HCT116 (cell line): Measurements from ENCODE around the gene HMGN2. TPM values are rescaled to one million over a fixed set of nuclear protein-coding genes. Genes with fewer than 3 reads are reported as not detected.

Source experiments
- ATAC-seq: fragments of 200-7000 bp; cut with Tn5 transposase; 2 replicates; pipeline ENCODE4 v1.9.1; 2020; ENCODE audit warnings: mild to moderate bottlenecking, moderate library complexity
- BruUV-seq: library from RNA; stranded (reverse); fragments of 400-500 nt; replicated peaks from 2 replicates; lab custom pipeline; 2021; lab: Mats Ljungman, UMichigan
- CTCF ChIA-PET: fragments of 300-600 bp; sonication (Branson Sonifier 250); formaldehyde crosslinking; loops from one replicate; lab custom pipeline; 2021; ENCODE audit warnings: antibody characterized with exemption; lab: Charles Lee
- POLR2A ChIA-PET: fragments of 300-600, 350-600 bp; sonication (Branson Sonifier 250); formaldehyde crosslinking; loops from one replicate; lab custom pipeline; 2021; ENCODE audit warnings: antibody characterized with exemption; lab: Charles Lee
- RAD21 ChIA-PET, 2 experiments: fragments of 300-600 bp; sonication (Branson Sonifier 250); formaldehyde crosslinking; loops; one replicate each; lab custom pipeline; 2023; ENCODE audit warnings: low total read pairs in 2 of 2; ENCODE audit not compliant: uncharacterized antibody in 2 of 2, unreplicated experiment in 2 of 2, low non-redundant PET in 1 of 2; lab: Charles Lee
- DNase-seq: peaks from one replicate; pipeline ENCODE4 v3.0.0-alpha.2; 2010; ENCODE audit warnings: low read depth, low spot score
- H2AFZ ChIP-seq: fragments of 200-600 bp; shearing (Covaris generic), sonication (generic); 2 replicates; pipeline ENCODE4 v1.6.1; 2017; ENCODE audit warnings: low read depth, mixed run types, mixed read lengths, antibody characterized with exemption, low read length; ENCODE audit not compliant: poor library complexity, severe bottlenecking
- H3K27ac ChIP-seq: 2 replicates; pipeline ENCODE4 v1.5.1; 2012; ENCODE audit warnings: low read depth, low read length
- H3K27me3 ChIP-seq: fragments of 200-600 bp; sonication (generic); 2 replicates; pipeline ENCODE4 v1.6.1; 2016; ENCODE audit warnings: mixed run types, low read length, mixed read lengths; ENCODE audit not compliant: insufficient read depth
- H3K36me3 ChIP-seq, 2 experiments: fragments of 200-500 bp in 1 of 2; fragments of 200-600 bp in 1 of 2; sonication (Bioruptor generic) in 1 of 2; sonication (generic) in 1 of 2; 2 replicates each; pipeline versions ENCODE4 v1.5.1 to v1.6.1; 2014 to 2016; ENCODE audit warnings: low read length in 2 of 2, inconsistent platforms in 1 of 2, mixed read lengths in 1 of 2, mixed run types in 1 of 2; ENCODE audit not compliant: insufficient read depth in 2 of 2, control insufficient read depth in 1 of 2
- H3K4me1 ChIP-seq, 2 experiments: fragments of 200-600 bp in 1 of 2; sonication (generic) in 1 of 2; 2 replicates each; pipeline versions ENCODE4 v1.5.1 to v1.6.1; 2012 to 2017; ENCODE audit warnings: low read length in 2 of 2, inconsistent platforms in 1 of 2, mild to moderate bottlenecking in 1 of 2, mixed read lengths in 1 of 2, mixed run types in 1 of 2, moderate library complexity in 1 of 2; ENCODE audit not compliant: insufficient read depth in 2 of 2, control insufficient read depth in 1 of 2
- H3K4me2 ChIP-seq: fragments of 200-600 bp; sonication (generic); 2 replicates; pipeline ENCODE4 v1.6.1; 2017; ENCODE audit warnings: mixed run types, low read length, mixed read lengths
- H3K4me3 ChIP-seq, 2 experiments: fragments of 200-600 bp in 1 of 2; sonication (generic) in 1 of 2; replicated peaks in 1 of 2; 2 replicates each; pipeline ENCODE4 v1.5.1; 2011 to 2016; ENCODE audit warnings: low read length in 2 of 2, control low read depth in 1 of 2, low read depth in 1 of 2, mild to moderate bottlenecking in 1 of 2, mixed read lengths in 1 of 2, mixed run types in 1 of 2
- H3K79me2 ChIP-seq: fragments of 200-600 bp; sonication (generic); 2 replicates; pipeline ENCODE4 v1.6.1; 2017; ENCODE audit warnings: mild to moderate bottlenecking, mixed run types, low read length, moderate library complexity, mixed read lengths; ENCODE audit not compliant: insufficient read depth
- H3K9ac ChIP-seq: fragments of 200-600 bp; sonication (generic); 2 replicates; pipeline ENCODE4 v1.6.1; 2016; ENCODE audit warnings: low read length, mixed read lengths
- H3K9me2 ChIP-seq: fragments of 200-600 bp; sonication (generic), shearing (Covaris generic); 2 replicates; pipeline ENCODE4 v1.6.1; 2017; ENCODE audit warnings: mixed run types, mild to moderate bottlenecking, moderate library complexity; ENCODE audit not compliant: insufficient read depth
- H3K9me3 ChIP-seq, 2 experiments: fragments of 200-500 bp in 1 of 2; fragments of 200-600 bp in 1 of 2; sonication (Bioruptor generic) in 1 of 2; sonication (generic) in 1 of 2; 2 replicates each; pipeline ENCODE4 v1.6.1; 2014 to 2017; ENCODE audit warnings: low read length in 2 of 2, mixed read lengths in 2 of 2, inconsistent platforms in 1 of 2, low read depth in 1 of 2, mild to moderate bottlenecking in 1 of 2, mixed run types in 1 of 2, moderate library complexity in 1 of 2; ENCODE audit not compliant: control insufficient read depth in 1 of 2, insufficient read depth in 1 of 2
- H4K20me1 ChIP-seq: fragments of 200-600 bp; sonication (generic), shearing (Covaris generic); 2 replicates; pipeline ENCODE4 v1.6.1; 2017; ENCODE audit warnings: mixed run types, mild to moderate bottlenecking, moderate library complexity; ENCODE audit not compliant: insufficient read depth
- CBX3 ChIP-seq: IDR thresholded peaks from 2 replicates; pipeline ENCODE4 v1.6.1; 2012; ENCODE audit warnings: low read depth
- CEBPB ChIP-seq: IDR thresholded peaks from 2 replicates; pipeline ENCODE4 v1.6.1; 2012; ENCODE audit warnings: low read depth
- EGR1 ChIP-seq: IDR thresholded peaks from 2 replicates; pipeline ENCODE4 v1.6.1; 2012; ENCODE audit warnings: low read depth
- ELF1 ChIP-seq: IDR thresholded peaks from 2 replicates; pipeline ENCODE4 v1.6.1; 2012; ENCODE audit warnings: low read depth, borderline replicate concordance
- SP1 ChIP-seq: IDR thresholded peaks from 2 replicates; pipeline ENCODE4 v1.6.1; 2012; ENCODE audit warnings: low read depth
- ZFX ChIP-seq: fragments of 450-650 bp; IDR thresholded peaks from 2 replicates; pipeline ENCODE4 v1.6.1; 2017
- ZNF274 ChIP-seq: fragments of 200-500 bp; sonication (Bioruptor generic); IDR thresholded peaks from 2 replicates; pipeline ENCODE4 v1.6.1; 2014; ENCODE audit warnings: mild to moderate bottlenecking, low read depth, low read length, inconsistent platforms
- intact Hi-C: fragments of 100-400 bp; cut with micrococcal nuclease; formaldehyde crosslinking; loops from 2 replicates; pipeline ENCODE4 v1.10.0; 2022
- total RNA-seq: library from RNA; stranded (reverse); gene quantifications from one replicate; pipeline ENCODE4 v1.2.1, GENCODE V29; 2021; ENCODE audit not compliant: unreplicated experiment
- TF ChIP-seq, protein P1 (sequence below): IDR thresholded peaks from 2 replicates; pipeline ENCODE4 v1.6.1; 2011; ENCODE audit warnings: mild to moderate bottlenecking, low read length, moderate library complexity; ENCODE audit not compliant: insufficient replicate concordance; ENCODE audit errors: extremely low read depth
- TF ChIP-seq, protein P2 (sequence below): IDR thresholded peaks from 2 replicates; pipeline ENCODE4 v1.6.1; 2012; ENCODE audit warnings: low read depth

Gene HMGN2
- total RNA-seq, 1 experiment from 2014 or later: 483 TPM

DNA sequence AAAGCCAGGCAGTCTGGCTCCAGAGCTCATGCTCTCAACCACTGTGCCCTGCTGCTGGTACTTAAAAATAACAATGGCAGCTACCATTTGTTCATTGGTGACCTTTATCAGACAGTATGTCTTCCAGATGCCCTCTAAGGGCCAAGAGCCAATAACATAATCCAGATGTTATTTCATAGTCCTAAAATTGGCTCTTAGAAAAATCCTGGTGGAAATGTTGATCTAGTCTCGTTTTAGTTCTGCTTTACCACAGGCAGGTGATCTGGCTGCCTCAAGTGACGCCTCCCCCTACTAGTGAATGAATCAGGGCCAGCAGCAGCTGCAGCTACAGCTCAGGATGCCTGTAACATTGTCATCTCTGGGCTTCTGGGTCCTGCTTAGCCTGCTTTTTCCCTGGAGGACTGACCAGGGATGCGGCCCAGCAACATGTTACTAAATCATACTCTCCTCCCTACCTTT lies 12.6 kb upstream of the HMGN2 start:
- Histone ChIP-seq H3K4me1 (no peaks in the 10 kb centered on the region), H3K9ac (no peak overlapping the region), H3K27me3 (no peaks in the 10 kb centered on the region), H3K27ac (no peak overlapping the region), H3K9me3 (no peaks in the 10 kb centered on the region), H3K4me3 (no peak overlapping the region), H3K9me2 (no peaks in the 10 kb centered on the region), H3K36me3 (peaks cover 5 to 12% of the 10 kb centered on the region in 2 experiments; a peak in 2 of 4 replicates), H4K20me1 (no peaks in the 10 kb centered on the region), H2AFZ (no peak overlapping the region), H3K79me2 (no peaks in the 10 kb centered on the region), H3K4me2 (no peak overlapping the region)
- no TSS peak for BruUV-seq
- ChIA-PET POLR2A (no interaction called here), RAD21 (no interaction called here), CTCF (interaction anchor here (2.5 kb wide), 1 partner anchor 11 kb away, joined by 12 read pairs; no protein-coding TSS in a partner anchor)
- intact Hi-C loops: no loop called here
- DNase-seq: no peak
- ATAC-seq: no peak
- TF ChIP-seq CEBPB: no peak
- TF ChIP-seq, protein P1, sequence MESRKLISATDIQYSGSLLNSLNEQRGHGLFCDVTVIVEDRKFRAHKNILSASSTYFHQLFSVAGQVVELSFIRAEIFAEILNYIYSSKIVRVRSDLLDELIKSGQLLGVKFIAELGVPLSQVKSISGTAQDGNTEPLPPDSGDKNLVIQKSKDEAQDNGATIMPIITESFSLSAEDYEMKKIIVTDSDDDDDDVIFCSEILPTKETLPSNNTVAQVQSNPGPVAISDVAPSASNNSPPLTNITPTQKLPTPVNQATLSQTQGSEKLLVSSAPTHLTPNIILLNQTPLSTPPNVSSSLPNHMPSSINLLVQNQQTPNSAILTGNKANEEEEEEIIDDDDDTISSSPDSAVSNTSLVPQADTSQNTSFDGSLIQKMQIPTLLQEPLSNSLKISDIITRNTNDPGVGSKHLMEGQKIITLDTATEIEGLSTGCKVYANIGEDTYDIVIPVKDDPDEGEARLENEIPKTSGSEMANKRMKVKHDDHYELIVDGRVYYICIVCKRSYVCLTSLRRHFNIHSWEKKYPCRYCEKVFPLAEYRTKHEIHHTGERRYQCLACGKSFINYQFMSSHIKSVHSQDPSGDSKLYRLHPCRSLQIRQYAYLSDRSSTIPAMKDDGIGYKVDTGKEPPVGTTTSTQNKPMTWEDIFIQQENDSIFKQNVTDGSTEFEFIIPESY: no peak
- TF ChIP-seq, protein P2, sequence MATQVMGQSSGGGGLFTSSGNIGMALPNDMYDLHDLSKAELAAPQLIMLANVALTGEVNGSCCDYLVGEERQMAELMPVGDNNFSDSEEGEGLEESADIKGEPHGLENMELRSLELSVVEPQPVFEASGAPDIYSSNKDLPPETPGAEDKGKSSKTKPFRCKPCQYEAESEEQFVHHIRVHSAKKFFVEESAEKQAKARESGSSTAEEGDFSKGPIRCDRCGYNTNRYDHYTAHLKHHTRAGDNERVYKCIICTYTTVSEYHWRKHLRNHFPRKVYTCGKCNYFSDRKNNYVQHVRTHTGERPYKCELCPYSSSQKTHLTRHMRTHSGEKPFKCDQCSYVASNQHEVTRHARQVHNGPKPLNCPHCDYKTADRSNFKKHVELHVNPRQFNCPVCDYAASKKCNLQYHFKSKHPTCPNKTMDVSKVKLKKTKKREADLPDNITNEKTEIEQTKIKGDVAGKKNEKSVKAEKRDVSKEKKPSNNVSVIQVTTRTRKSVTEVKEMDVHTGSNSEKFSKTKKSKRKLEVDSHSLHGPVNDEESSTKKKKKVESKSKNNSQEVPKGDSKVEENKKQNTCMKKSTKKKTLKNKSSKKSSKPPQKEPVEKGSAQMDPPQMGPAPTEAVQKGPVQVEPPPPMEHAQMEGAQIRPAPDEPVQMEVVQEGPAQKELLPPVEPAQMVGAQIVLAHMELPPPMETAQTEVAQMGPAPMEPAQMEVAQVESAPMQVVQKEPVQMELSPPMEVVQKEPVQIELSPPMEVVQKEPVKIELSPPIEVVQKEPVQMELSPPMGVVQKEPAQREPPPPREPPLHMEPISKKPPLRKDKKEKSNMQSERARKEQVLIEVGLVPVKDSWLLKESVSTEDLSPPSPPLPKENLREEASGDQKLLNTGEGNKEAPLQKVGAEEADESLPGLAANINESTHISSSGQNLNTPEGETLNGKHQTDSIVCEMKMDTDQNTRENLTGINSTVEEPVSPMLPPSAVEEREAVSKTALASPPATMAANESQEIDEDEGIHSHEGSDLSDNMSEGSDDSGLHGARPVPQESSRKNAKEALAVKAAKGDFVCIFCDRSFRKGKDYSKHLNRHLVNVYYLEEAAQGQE: no peak
- TF ChIP-seq EGR1: no peak
- TF ChIP-seq ZFX: no peak
- TF ChIP-seq SP1: no peak
- no peak for TF ChIP-seq CBX3
- no peak for TF ChIP-seq ZNF274
- TF ChIP-seq ELF1: no peak
